ENCODE results near the gene PSMA6.

PSMA6 gene

DNA sequence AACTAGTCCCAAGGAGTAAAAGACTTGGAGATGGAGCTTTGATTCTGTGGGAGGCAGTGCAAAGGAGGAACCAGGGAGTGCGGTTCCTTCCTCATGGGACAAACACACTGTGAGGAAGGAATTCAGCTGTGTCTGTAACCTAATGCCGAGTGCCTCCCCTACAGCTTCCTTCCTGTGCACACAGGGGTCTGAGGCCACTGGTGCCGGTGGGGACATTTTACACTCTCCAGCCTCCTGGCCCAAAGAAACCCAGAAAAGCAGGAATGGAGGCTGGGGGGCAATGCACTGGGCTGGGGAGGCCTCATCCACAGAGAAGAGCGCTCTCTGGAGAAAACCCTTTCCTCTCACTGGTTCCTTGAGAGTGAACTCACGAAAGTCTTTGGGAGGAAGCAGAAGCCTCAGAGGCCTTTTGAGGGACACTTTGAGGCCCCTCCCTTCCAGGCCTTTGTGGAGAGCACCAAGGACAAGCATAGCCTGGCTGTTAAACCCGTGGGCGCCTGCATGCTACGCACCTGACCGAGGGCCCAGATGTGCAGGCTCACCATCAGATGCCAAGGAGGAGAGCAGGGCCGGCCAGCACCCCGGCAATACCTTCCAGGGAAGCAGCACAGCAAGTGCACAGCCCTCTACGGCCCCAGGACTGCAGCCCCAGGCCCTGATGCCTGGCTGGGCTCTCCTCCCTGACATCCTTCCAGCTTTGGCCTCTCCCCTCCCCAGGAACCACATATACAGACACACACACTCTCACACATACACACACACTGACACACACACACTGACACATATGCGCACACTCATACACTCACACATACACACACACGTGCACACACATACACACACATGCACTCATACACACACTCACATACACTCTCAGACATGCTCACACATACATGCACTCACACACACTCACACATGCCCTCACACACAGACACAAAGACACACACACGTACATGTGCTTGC, 60.4 kb downstream of the PSMA6 start:
- no peak for TF ChIP-seq GATA3 (IDR thresholded peaks at IDR 0.05; ENCODE audit: low read depth, low read length)
- no peak for TF ChIP-seq GATA2 (IDR thresholded peaks at IDR 0.05; ENCODE audit: low read depth, low read length)

DNA sequence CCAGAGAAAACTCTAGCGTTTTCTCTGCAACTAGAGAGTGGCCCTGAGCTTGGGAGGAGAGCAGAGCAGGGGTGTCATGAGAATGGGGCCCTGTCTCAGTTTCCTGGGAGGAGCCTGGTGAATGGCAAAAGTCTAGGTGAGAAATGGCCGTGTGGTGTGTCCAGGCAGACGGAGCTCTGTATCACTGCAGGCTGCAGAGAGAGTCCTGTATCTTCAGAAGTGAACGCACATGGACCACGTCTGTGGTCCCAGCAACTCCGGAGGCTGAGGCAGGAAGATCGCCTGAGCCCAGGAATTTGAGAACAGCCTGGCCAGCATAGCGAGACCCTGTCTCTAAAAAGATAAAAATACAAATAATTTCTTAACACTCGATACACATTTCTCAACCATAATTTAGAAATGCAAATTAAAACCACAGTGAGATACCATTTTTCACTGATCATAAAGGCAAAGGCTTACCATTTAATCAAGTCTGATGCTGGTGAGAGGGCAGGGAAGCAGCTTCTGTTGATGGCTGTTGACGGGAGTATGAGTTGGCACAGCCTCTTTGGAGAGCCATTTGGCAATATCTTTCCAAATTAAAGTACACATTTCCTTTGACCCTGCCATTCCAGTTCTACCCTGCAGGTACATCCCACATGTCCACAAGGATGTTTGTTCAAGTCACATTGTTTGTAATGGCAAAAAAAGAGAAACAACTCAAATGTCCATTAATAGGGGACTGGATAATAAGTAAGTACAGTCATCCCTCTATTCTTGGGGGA, 61.4 kb downstream of the PSMA6 start:
- TF ChIP-seq GATA3 (IDR thresholded peaks at IDR 0.05; ENCODE audit: low read depth, low read length), result no peak
- TF ChIP-seq GATA2 (IDR thresholded peaks at IDR 0.05; ENCODE audit: low read depth, low read length), result no peak

DNA sequence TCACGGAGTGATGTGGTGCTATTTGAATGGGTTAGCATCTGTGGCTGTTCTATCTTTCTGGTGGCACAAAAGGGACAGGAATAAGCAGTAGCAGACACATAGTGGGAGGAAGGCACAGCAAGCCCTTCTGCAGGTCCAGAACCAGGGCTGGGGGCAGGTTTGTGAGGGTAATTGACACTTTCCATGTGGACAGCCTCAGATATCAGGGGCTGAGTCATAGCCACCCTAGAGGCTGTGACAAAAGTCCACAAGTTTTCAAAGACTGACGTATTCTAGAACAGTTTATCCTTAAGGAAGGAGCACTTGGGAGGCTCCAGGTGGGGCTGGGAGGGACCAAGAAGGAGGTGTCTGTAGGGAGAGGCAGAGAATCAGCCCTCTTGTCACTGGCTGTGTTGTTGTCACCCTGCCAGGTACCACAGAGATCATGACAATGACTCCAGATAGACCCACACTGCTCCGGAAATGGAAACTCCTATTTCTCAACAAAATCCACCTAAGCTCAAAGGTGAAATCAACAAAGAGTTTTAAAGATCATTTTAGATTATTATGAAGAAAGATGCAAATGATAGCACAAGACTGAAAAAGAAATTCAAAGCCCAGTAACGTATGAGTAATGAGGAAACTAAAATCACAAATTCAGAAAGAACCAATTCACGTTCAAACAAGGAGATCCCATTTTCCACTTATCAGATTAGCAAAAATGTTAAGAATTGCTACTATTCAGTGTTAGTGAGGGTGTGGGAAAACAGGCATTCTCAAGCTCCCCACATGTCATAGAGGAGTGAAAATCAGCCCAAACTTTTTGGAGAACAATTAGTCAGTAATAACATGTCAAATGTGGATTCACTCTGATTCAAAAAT, 64.0 kb downstream of the PSMA6 start:
- TF ChIP-seq GATA3 (IDR thresholded peaks at IDR 0.05; ENCODE audit: low read depth, low read length) (no peak), GATA2 (IDR thresholded peaks at IDR 0.05; ENCODE audit: low read depth, low read length) (no peak)

GRCh38 chr14:35361141-35361480, 68.9 kb downstream of the PSMA6 start:
- TF ChIP-seq GATA3 (IDR thresholded peaks at IDR 0.05; ENCODE audit: low read depth, low read length) (no peak), GATA2 (IDR thresholded peaks at IDR 0.05; ENCODE audit: low read depth, low read length) (no peak)

- TF ChIP-seq GATA3 (IDR thresholded peaks at IDR 0.05; ENCODE audit: low read depth, low read length) (no peak), GATA2 (IDR thresholded peaks at IDR 0.05; ENCODE audit: low read depth, low read length) (no peak)
Measured at GRCh38 chr14:35362450-35362849, 70.3 kb downstream of the PSMA6 start.

GRCh38 chr14:35362911-35363374, 70.8 kb downstream of the PSMA6 start:
- TF ChIP-seq GATA3 (IDR thresholded peaks at IDR 0.05; ENCODE audit: low read depth, low read length), result no peak

DNA sequence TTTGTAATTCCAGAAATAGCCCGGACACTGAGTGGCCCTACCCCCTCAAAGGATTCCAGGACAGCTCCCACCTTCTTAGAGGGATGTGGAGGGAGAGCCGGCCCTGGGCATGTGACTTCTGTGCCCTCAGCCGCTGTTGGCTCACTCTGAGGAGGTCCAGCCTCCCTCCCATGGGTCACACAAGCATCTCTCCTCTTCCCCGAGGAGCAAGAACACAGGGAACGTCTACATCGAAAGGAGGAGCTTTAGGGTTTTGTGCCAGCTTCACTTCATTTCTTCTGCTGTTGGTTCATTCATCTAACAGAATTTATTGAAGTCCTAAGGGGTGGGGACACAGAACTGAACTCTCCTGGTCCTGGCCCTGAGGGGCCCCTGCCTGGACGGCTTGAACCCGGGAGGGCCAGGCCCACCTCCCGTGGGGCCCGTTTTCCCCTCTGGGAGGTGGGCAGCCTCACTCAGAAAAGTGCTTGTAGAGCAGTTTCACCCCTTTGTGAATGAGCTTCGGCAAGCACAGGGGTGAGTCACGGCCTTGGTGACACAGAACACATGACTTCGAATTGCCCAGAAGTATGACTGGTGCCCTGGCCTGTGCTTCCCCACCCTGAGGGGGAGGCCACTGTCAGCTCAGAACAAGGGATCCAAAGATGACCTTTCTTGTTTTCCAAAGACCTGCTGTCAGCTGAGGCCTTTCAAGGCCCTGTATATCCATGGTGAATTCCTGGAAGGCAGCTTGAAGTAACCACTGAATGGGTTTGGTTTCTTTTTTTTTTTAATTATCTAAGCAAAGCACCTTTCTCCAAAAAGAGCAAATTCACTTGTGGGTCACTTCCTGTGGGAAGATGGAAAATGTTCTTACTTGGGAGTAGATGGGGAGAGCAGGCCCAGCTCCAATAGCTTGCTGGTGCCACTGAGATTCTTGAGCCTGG, 73.2 kb downstream of the PSMA6 start:
- TF ChIP-seq GATA2 (IDR thresholded peaks at IDR 0.05; ENCODE audit: low read depth, low read length), result no peak
- TF ChIP-seq GATA3 (IDR thresholded peaks at IDR 0.05; ENCODE audit: low read depth, low read length), result no peak

DNA sequence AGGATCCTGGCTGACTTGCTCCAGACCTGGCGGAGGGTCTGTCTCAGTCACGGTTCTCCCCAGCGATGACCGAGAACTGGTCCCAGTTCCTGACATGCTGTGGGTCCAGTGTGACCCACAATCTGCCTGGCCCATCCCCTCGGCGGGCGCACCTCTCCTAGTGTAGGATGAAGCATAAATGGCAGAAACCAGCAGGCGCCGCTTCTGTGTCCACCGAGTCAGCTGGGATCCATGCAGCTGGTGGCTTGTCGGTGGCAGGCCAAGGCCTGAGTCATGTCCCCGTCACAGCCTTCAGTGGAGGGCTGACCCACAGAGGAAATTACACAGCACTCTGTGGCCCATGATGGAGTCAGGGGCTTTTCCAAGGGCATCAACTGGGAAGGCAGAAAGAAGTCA, 73.9 kb downstream of the PSMA6 start:
- TF ChIP-seq GATA3 (IDR thresholded peaks at IDR 0.05; ENCODE audit: low read depth, low read length), result no peak
- no peak for TF ChIP-seq GATA2 (IDR thresholded peaks at IDR 0.05; ENCODE audit: low read depth, low read length)

DNA sequence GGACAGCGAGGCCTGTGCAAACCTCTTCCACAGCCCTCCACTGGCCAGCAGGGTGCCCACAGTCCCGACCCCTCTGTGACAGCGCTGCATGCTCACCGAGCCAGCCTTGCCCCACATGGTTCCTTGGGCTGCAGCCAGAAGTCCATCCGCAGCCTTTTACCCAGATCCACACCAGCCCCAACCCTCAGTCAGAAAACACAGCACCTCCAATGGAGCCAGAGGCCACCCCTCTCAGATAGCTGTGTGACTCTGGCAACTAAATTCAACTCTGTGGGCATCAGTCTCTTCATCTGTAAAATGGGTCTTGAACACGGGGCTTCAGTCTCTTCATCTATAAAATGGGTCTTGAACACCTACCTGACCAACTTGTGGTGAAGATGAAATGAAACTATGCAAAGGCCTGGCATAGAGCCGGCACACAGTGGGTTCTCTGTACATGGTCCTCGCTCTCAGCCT, 74.4 kb downstream of the PSMA6 start:
- no peak for TF ChIP-seq GATA3 (IDR thresholded peaks at IDR 0.05; ENCODE audit: low read depth, low read length)
- no peak for TF ChIP-seq GATA2 (IDR thresholded peaks at IDR 0.05; ENCODE audit: low read depth, low read length)

- TF ChIP-seq GATA2 (IDR thresholded peaks at IDR 0.05; ENCODE audit: low read depth, low read length) (no peak), GATA3 (IDR thresholded peaks at IDR 0.05; ENCODE audit: low read depth, low read length) (no peak)
Measured at GRCh38 chr14:35367056-35367372, 74.8 kb downstream of the PSMA6 start.

All from SH-SY5Y (cell line).